Type B pancreatic cell (in vitro differentiated cells): ENCODE measurements around the gene ATP5F1D. TPM values are rescaled to one million over a fixed set of nuclear protein-coding genes. Genes with fewer than 3 reads are reported as not detected.

Source experiments
- DNase-seq: peaks from one replicate; pipeline ENCODE4 v3.0.0; 2021; ENCODE audit warnings: mixed read lengths; ENCODE audit not compliant: unreplicated experiment; ENCODE audit errors: extremely low spot score
- H3K27ac Mint-ChIP-seq: 2 replicates; pipeline ENCODE4 v1.8.0; 2021; ENCODE audit warnings: mild to moderate bottlenecking, mixed read lengths
- H3K27me3 Mint-ChIP-seq: 2 replicates; pipeline ENCODE4 v1.8.0; 2021; ENCODE audit warnings: mixed read lengths
- H3K36me3 Mint-ChIP-seq: 2 replicates; pipeline ENCODE4 v1.8.0; 2021; ENCODE audit warnings: mixed read lengths
- H3K4me1 Mint-ChIP-seq: one replicate; pipeline ENCODE4 v1.8.0; 2021; ENCODE audit warnings: mixed read lengths; ENCODE audit not compliant: unreplicated experiment
- H3K4me3 Mint-ChIP-seq: 2 replicates; pipeline ENCODE4 v1.8.0; 2021; ENCODE audit warnings: mild to moderate bottlenecking, mixed read lengths
- H3K9me3 Mint-ChIP-seq: 2 replicates; pipeline ENCODE4 v1.8.0; 2021; ENCODE audit warnings: mixed read lengths
- CTCF ChIP-seq: fragments of 200-600 bp; sonication (generic); conservative IDR thresholded peaks from 2 replicates; pipeline ENCODE4 v1.5.0; 2021; ENCODE audit warnings: antibody characterized with exemption, mild to moderate bottlenecking
- total RNA-seq: library from RNA; stranded (reverse); gene quantifications from 2 replicates; pipeline ENCODE4 v1.2.1, GENCODE V29; 2021; ENCODE audit warnings: low replicate concordance

ATP5F1D gene
- total RNA-seq, 1 donor from 2014 or later = 165 TPM

GRCh38 chr19:1226227-1226518, 15.4 kb upstream of the ATP5F1D start:
- Mint-ChIP-seq H3K4me1 (no peaks in the 10 kb centered on the region), H3K36me3 (no peaks in the 10 kb centered on the region), H3K27ac (no peak overlapping the region), H3K9me3 (no peaks in the 10 kb centered on the region), H3K4me3 (no peak overlapping the region), H3K27me3 (no peaks in the 10 kb centered on the region)
- no peak for DNase-seq
- TF ChIP-seq CTCF = no peak

- TF ChIP-seq CTCF = no peak
- Mint-ChIP-seq H3K4me3 (no peak overlapping the region), H3K9me3 (no peaks in the 10 kb centered on the region), H3K27me3 (no peaks in the 10 kb centered on the region), H3K27ac (no peak overlapping the region), H3K36me3 (no peaks in the 10 kb centered on the region), H3K4me1 (peaks cover 2% of the 10 kb centered on the region)
- DNase-seq = no peak
Observed at GRCh38 chr19:1226522-1227303, 14.8 kb upstream of the ATP5F1D start.

- H3K4me1 Mint-ChIP-seq = peaks cover 9% of the 10 kb centered on the region
- no peak overlapping the region for H3K4me3 Mint-ChIP-seq
- TF ChIP-seq CTCF = no peak
Observed at GRCh38 chr19:1227304-1228054, 14.1 kb upstream of the ATP5F1D start.

GRCh38 chr19:1228161-1228957, 13.2 kb upstream of the ATP5F1D start:
- Mint-ChIP-seq H3K36me3 (no peaks in the 10 kb centered on the region), H3K4me3 (no peak overlapping the region), H3K27ac (no peak overlapping the region)

More at GRCh38 chr19:1227304-1228054, 14.1 kb upstream of the ATP5F1D start:
- DNase-seq = no peak
- H3K27me3 Mint-ChIP-seq = no peaks in the 10 kb centered on the region
- H3K36me3 Mint-ChIP-seq = no peaks in the 10 kb centered on the region
- no peak overlapping the region for H3K27ac Mint-ChIP-seq
- no peaks in the 10 kb centered on the region for H3K9me3 Mint-ChIP-seq

More at GRCh38 chr19:1228161-1228957, 13.2 kb upstream of the ATP5F1D start:
- no peak for DNase-seq
- H3K4me1 Mint-ChIP-seq = peaks cover 13% of the 10 kb centered on the region
- no peaks in the 10 kb centered on the region for H3K9me3 Mint-ChIP-seq
- no peaks in the 10 kb centered on the region for H3K27me3 Mint-ChIP-seq
- no peak for TF ChIP-seq CTCF
